22Rv1 (cell line): ENCODE measurements around the gene REPS2.
"Not testable (repeated sequence)": the region's sequence is repeated elsewhere in the genome, so short reads cannot be mapped to it uniquely, and the experiment has no call there.

ENCODE experiments used
- H3K27ac ChIP-seq: fragments of 450-650 bp; 2 replicates; pipeline ENCODE4 v1.5.1; 2017
- ZFX ChIP-seq: fragments of 450-650 bp; IDR thresholded peaks from 2 replicates; pipeline ENCODE4 v1.6.1; 2017; ENCODE audit warnings: antibody characterized with exemption, borderline replicate concordance
- TF ChIP-seq, protein P1 (sequence below): fragments of 450-650 bp; IDR thresholded peaks from 2 replicates; pipeline ENCODE4 v1.5.1; 2017; ENCODE audit warnings: mild to moderate bottlenecking

Gene REPS2

GRCh38 chrX:16934185-16934584, 12.3 kb upstream of the REPS2 start:
- H3K27ac ChIP-seq, result no peak overlapping the region

DNA sequence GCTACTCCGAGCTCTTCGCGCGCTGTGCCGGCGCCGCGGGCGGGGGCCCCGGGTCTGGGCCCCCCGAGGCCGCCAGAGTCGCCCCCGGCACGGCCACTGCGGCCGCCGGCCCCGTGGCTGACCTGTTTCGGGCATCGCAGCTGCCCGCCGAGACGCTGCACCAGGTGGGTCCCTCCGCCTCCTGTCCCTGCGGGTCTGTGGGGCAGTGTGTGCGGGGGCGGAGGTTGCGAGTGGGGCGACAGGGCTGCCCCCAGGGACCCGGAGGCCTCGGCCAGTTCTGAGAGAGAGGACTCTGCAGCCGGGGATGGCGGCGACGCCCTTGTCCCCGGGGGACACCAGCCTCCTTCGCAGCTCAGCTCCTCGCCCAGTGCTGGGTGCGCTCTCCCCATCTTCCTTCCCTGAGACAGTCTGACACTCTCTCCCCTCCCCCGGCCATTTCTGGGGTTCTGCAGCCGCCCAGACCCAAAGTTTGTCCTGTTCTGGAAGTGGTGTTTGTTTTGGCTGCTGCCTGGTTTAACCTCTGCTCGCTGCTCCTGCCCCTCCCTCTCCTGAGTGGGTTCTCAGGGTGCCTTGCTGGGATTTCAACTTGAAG, 609 bp downstream of the REPS2 start:
- TF ChIP-seq ZFX, result no peak
- TF ChIP-seq, protein P1, sequence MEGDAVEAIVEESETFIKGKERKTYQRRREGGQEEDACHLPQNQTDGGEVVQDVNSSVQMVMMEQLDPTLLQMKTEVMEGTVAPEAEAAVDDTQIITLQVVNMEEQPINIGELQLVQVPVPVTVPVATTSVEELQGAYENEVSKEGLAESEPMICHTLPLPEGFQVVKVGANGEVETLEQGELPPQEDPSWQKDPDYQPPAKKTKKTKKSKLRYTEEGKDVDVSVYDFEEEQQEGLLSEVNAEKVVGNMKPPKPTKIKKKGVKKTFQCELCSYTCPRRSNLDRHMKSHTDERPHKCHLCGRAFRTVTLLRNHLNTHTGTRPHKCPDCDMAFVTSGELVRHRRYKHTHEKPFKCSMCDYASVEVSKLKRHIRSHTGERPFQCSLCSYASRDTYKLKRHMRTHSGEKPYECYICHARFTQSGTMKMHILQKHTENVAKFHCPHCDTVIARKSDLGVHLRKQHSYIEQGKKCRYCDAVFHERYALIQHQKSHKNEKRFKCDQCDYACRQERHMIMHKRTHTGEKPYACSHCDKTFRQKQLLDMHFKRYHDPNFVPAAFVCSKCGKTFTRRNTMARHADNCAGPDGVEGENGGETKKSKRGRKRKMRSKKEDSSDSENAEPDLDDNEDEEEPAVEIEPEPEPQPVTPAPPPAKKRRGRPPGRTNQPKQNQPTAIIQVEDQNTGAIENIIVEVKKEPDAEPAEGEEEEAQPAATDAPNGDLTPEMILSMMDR, result no peak
- no peak overlapping the region for H3K27ac ChIP-seq

More at GRCh38 chrX:16934185-16934584, 12.3 kb upstream of the REPS2 start:
- TF ChIP-seq, protein P1, result no peak
- no peak for TF ChIP-seq ZFX

GRCh38 chrX:16950423-16950822, 4.0 kb downstream of the REPS2 start:
- no peak overlapping the region for H3K27ac ChIP-seq
- TF ChIP-seq, protein P1, result no peak
- no peak for TF ChIP-seq ZFX

DNA sequence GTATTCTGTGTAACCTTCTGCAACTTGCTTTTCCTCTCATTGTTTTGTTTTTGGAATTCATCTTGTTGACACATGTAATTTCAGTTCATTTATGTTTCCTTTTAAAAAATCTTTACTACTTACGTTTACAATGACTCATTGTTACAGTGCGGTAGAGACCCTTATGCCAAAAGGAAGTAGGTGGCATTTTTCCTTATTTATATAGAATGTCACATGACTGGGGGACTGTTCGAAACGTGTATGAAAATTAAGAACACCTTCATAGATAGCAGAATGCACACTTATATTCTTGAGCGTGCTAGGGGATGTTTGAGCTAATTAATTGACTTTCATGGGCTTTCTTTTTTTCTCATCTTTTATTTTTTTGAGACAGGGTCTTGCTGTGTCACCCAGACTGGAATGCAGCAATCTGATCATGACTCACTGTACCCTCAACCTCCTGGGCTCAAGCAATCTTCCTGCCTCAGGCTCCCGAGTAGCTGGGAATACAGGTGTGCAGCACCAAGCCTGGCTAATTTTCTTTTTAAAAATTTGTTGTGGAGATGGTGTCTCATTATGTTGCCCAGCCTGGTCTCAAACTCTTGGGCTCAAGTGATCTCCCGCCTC, 7.3 kb downstream of the REPS2 start:
- TF ChIP-seq, protein P1, result no peak
- H3K27ac ChIP-seq, result no peak overlapping the region

- TF ChIP-seq ZFX, result no peak
- TF ChIP-seq, protein P1, result no peak
These were observed 11.3 kb downstream of the REPS2 start for GRCh38 chrX:16957751-16958150.

DNA sequence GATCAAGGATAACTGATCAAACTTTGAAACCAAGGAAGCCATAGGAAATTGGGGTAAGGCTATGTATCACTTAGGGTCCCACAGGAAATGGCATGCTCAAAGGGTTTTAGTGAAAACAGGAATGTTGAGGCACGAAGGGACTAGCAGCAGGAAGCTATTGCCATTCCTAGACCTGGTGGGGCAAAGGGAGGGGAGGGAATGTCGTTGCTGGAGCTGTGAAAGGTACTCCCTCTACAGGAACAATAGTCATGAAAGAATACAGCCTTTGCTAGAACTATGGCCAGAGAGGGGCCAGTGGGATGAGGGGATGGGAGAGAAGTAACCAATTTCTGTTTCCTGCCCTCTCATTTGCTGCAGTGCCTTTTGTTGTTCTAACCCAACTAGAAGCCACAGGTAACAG, 11.9 kb downstream of the REPS2 start:
- no peak overlapping the region for H3K27ac ChIP-seq
- TF ChIP-seq ZFX, result no peak
- TF ChIP-seq, protein P1, result no peak

More at GRCh38 chrX:16957751-16958150, 11.3 kb downstream of the REPS2 start:
- no peak overlapping the region for H3K27ac ChIP-seq

DNA sequence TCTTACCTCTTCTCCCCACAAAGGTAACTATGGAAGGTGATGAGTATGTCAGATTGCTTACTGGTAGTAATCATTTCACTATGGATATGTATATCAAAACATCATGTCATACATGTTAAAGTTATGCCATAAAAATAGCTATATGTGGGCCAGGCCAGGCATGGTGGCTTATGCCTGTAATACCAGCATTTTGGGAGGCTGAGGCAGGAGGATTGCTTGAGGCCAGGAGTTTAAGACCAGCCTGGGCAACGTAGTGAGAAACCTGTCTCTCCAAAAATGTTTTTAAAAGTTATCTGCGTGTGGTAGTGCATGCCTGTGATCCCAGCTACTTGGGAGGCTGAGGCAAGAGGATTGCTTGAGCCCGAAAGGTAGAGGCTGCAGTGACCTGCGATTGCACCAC, 16.2 kb downstream of the REPS2 start:
- not testable (repeated sequence) for H3K27ac ChIP-seq

- H3K27ac ChIP-seq, result no peak overlapping the region
- TF ChIP-seq, protein P1, result no peak
- no peak for TF ChIP-seq ZFX
These were observed 16.8 kb downstream of the REPS2 start for GRCh38 chrX:16963216-16963615.

GRCh38 chrX:16964976-16965375, 18.5 kb downstream of the REPS2 start:
- H3K27ac ChIP-seq, result not testable (repeated sequence)
